Stimulated activated CD8-positive, alpha-beta memory T cell treated with anti-CD3 and anti-CD28 coated beads, Interleukin-2, amount 100 ng/mL, for 48 hours (primary cell): Measurements from ENCODE around the gene VSIR.

Experiments
- DNase-seq, 2 donors: peaks; one replicate each; pipeline ENCODE4 v3.0.0-alpha.2; 2020; ENCODE audit warnings: low read depth in 2 of 2

VSIR gene

GRCh38 chr10:71782221-71782916 is 9.0 kb upstream of the VSIR start:
- no peak for DNase-seq

DNA sequence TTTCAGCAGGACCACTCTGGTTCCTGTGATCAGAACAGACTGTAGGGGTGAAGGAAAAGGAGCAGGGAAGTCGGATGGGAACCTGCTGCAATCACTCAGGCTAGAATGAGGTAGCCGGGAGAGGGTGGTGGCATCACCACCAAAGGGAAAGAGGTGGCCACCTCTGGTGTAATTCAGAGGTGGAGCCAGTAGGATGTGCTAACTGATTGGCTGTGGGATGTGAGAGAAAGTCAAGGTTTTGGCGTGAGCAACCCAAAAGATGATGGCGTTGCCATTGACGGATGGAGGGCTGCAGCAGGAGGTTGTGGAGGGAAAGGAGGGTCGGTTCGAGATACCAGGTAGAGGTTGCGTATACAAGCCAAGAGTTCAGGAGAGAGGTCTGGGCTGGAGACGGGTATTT is 7.4 kb upstream of the VSIR start:
- DNase-seq = no peak

DNA sequence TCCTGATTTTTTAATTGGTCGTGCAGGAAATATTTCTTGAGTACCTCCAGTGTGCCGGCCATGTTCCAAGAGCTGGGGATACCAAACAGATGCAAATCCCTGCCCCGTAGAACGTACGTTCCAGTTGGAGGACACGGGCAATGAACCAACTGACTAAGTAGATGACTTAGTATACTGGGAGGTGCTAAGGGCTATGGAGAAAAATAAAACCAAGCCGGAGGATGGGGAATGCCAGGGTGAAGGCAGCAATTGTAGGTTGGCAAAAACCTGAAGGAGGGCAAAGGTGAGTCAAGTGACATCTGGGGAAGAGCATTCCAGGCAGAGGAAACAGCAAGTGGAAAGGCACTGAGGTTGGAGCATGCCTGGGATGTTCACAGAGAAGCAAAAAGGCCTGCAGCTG is 6.8 kb upstream of the VSIR start:
- no peak for DNase-seq

GRCh38 chr10:71779641-71780040 is 6.3 kb upstream of the VSIR start:
- DNase-seq = no peak

DNA sequence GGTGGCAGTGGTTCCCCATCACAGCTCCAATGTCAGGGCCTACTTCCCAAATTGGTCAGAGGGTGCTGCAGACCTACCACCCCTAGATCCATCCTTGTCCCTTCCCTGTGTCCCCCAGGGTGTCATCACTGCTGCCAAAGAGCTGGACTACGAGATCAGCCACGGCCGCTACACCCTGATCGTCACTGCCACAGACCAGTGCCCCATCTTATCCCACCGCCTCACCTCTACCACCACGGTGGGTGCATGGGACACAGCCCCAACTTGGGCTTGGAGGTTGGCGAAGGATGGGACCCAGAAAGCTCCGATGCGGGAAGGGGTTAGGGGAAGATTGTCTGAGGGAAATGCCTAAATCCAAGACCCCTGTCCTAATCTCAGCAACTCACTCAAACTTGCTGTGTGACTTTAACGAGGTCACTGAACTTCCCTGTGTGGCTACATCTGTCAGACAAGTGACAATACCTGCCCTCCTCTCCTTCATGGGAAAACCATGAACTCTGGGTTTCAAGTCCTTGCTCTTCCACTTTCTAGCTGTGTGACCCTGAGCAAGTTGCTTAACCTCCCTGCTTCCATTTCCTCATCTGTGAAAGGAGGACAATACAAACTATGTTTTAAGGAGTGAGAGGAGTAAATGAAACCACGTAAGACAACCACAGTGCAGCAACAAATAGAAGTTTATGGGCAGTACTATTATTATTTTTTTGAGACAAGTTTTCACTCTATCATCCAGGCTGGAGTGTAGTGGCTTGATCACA is 4.9 kb upstream of the VSIR start:
- no peak for DNase-seq

- DNase-seq = no peak
Measured at GRCh38 chr10:71777213-71777985, 4.1 kb upstream of the VSIR start.

DNA sequence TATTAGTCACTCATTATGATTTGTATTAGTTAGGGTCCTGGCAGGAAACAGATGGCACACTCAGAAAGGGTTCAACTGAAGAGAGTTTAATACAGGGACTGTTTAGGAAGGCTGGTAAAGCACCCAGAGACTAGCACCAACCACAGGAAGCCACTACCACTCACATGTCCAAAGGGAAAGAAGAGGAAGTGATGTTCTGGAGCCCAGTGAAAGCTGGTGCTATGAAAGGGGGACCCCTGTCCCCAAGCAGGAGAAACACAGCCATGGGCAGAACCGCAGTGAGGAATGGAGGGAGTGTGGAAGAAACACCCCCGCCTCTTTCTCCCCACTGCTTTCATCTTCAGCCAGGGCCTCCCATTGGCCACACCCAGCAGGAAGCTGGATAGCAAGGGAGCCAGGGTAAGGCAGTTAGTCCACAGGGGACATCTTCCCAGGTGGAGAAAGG is 3.2 kb upstream of the VSIR start:
- no peak for DNase-seq

GRCh38 chr10:71774916-71775702 is 1.8 kb upstream of the VSIR start:
- no peak for DNase-seq

DNA sequence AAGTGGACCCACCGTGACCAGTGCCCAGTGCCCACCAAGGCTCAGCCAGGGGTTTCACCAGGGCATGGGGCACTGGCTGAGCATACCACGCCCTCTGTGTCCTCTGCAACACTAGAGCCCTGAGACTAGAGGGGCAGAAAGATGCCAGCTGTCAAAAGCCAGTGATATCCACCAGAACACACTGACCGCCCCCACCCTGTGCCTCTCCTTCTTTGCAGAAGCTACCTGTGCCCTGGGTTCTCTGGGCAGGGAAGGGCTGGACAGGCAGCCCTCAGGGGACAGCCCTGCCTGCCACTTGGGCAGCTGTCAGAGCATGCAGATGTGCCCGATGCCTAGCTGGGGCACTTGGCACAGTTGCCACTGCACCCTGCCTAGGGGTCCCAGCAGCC is 494 bp downstream of the VSIR start:
- DNase-seq = no peak

GRCh38 chr10:71771821-71772617 is 1.3 kb downstream of the VSIR start:
- no peak for DNase-seq

DNA sequence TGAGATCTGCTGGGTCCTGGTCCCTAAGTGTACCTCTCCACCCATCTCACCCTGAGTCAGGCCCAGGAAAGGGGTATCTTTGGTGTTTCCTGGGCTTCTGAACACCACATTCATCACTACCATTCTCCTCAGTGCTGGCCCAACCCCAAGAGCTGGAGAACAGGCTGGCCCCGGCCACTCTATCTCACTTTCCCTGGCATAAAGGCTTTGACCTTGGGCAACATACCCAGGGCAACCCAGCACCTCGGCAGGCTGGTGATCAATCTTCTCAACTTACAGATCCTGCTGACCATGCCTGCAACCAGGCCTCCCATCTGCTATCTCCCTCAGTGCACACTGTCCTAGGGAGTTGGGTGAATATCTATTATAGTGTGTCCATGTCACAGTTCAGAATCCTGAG is 2.1 kb downstream of the VSIR start:
- no peak for DNase-seq

DNA sequence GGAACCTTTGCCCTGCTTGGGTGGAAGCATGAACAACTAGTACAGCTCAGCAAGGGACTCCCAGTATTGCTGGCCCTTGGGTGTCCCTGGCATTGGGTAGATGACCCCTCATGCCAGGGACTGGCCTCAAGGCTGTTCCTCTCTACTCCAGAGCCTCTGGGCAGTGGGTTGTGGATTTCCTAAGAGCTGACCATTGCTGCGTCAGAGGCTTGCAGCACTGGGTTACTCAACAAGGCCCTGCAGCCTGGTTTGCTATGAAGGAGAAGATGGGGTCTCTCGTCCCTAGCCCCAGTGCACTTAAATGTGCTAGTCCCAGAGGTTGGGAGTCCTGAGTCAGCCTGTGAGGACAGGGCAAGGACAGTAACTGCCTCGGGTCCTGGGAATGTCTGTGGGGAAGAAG is 2.5 kb downstream of the VSIR start:
- DNase-seq = no peak

GRCh38 chr10:71770255-71770654 is 3.1 kb downstream of the VSIR start:
- no peak for DNase-seq

DNA sequence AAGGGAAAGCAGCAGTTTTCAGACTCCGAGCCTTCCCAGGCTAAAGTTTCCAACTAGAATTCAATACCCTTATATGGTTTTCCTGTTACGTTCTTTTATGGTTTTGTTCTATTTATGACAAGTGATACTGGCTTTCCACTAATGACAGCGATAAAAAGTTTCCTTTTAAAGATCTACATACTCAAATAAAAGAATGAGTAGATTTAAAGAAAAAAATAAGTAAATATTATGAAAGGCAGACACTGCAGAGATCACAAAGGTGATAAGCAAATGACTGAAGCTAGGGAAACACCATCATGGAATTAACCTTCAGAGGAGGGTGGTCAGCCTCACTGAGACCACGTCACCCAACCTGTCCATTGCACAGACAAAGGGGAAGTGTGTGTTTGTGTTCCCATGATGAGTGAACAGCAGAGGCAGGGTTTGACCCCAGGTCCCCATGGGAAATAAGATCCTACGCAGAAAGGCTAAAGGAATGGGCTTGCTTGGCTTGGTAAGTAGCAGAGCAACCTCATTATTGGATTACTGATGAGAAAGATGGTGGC is 4.0 kb downstream of the VSIR start:
- DNase-seq = no peak

- no peak for DNase-seq
Measured at GRCh38 chr10:71767420-71768035, 5.8 kb downstream of the VSIR start.

DNA sequence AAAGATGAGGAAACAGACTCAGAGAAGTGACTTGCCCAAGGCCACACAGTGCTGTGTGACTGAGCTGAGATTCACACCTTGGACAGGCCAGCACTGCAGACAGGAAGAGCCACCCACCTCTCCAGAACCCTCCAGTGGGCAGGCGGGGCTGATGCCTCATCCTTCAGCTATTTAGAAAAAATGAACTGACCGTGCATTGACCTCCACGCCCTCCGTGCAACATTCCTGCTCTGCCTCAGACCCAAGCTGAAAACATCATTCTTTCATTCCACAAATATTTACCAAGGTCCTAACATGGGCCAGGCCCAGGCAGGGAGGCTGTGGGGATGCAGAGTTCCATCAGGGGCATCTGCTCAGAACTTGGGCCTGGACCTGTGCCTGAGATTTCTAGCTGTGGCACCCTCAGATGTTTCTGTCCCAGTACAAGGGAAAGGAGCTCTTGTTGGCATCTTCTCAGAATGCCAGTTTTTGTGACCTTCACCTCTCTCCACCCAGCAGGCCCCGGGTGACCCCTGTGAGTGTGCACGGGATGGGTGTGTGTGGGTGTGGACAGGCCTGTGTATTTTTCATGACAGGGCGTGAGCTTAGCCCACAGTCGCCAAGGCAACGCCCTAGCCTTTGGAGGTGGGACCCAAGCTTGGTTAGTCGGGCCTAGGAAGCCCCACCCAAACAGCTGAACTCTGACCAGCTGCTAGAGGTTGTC is 6.5 kb downstream of the VSIR start:
- DNase-seq = no peak

DNA sequence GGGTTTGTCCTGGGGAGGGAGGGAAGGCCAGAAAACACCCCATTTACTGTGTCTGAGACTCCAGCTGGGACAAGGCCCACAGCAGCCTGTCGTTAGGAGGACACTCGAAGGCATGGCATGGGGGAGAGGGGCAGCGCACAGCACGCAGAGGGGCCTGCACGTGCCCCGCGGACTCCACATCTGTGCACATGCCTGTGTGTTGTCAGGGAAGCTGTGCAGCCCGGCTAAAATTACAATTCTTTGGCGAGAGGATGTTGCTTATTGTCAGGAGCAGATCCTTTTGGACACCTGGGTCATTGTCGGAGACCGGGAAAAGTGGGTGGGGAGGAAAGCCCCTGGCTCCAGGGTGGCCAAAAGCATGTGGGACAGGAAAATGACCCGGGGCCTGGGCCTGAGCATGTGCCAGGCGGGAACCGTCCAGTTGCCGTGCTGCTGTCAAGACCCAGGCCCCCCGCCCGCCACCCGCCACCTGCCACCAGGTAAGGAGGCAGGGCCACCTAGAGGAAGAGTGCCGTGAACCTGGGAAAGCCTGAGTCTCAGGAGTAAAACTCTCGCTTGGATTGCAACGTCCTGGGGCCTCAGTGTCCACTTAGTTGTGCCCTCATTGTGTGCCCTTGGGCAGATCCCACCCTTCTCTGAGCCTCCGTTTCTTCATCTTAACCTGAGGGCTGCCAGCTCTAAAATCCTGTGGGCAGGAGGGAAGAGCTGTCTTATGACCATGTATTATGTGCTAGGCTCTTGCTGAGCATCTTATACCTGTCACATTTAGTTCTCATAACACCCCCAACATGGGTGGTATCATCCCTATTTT is 7.2 kb downstream of the VSIR start:
- DNase-seq = no peak

DNA sequence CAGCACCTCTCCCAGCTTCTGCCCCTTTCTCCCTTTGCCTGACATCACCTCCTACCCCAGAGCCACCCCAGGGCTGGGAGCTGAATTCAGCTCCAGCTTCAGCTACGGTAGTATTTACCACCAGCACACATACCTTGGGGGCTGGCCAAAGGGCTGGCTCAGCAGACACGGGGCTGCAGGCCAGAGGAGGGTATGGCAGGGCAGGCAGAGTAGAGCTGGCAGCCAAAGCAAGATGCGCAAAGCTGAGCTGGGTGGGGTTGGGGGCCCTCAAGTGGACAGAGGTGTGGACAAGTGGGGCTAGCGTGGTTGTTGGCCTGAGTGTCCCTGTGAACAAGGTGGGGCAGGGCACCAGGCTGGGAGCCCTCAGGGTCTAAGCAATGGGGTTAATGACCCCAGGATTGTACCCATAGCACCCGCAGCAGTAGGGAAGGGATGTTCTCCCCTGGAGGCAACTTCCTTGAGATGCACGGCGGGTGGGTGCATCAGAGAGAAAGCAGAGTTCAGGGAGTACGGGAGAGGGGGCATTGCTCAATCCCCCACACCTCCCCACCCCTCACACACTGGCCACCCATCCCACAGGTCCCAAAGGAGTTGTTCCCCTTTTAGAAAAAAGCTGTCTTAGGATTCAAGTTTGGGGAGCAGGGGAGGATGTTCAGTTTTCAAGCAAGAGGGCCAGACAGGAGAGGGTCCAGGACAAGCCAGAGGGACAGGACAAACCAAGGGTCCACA is 8.0 kb downstream of the VSIR start:
- no peak for DNase-seq
